ENCODE measurements around the gene MAVS.

DNA sequence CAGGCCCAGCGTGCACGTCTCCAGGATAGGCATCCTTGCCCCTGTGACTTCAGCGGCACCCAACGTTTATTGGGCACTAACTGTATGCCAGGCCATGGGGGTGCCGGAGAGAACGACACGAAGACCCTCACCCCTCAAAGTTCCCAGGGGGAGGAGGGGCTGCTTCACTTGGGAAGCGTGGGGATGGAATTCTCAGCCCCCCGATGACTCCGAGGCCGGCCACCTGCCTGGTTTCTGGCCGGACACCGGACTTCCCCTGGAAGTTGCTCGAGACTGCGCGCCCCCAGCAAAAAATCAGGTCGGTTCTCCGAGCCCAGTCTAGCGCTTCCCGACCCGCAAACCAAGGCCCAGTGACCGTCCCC lies 275 bp upstream of the MAVS start:
- TF ChIP-seq ZNF70 (CRISPR knock-in tag; IDR thresholded peaks at IDR 0.05) (no peak), ZNF8 (CRISPR knock-in tag; IDR thresholded peaks at IDR 0.05) (no peak), SNAI2 (CRISPR knock-in tag; IDR thresholded peaks at IDR 0.05) (no peak), PPARA (CRISPR knock-in tag; IDR thresholded peaks at IDR 0.05; ENCODE audit: borderline replicate concordance) (no peak), ZFP3 (CRISPR knock-in tag; IDR thresholded peaks at IDR 0.05) (no peak), TCF4 (CRISPR knock-in tag; IDR thresholded peaks at IDR 0.05; ENCODE audit: borderline replicate concordance) (no peak)
- TF ChIP-seq, protein P1, sequence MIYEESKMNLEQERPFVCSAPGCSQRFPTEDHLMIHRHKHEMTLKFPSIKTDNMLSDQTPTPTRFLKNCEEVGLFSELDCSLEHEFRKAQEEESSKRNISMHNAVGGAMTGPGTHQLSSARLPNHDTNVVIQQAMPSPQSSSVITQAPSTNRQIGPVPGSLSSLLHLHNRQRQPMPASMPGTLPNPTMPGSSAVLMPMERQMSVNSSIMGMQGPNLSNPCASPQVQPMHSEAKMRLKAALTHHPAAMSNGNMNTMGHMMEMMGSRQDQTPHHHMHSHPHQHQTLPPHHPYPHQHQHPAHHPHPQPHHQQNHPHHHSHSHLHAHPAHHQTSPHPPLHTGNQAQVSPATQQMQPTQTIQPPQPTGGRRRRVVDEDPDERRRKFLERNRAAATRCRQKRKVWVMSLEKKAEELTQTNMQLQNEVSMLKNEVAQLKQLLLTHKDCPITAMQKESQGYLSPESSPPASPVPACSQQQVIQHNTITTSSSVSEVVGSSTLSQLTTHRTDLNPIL (CRISPR knock-in tag; IDR thresholded peaks at IDR 0.05; ENCODE audit: low read depth), result no peak
